SK-N-SH (cell line): ENCODE results near the gene SRR. TPM values are rescaled to one million over a fixed set of nuclear protein-coding genes. Genes with fewer than 3 reads are reported as not detected.

Experiments used
- CTCF ChIA-PET: fragments of 300-600, 350-600 bp; formaldehyde crosslinking; extraction: SDS; loops from one replicate; lab custom pipeline; 2021; lab: Yijun Ruan, JAX
- POLR2A ChIA-PET: fragments of 350-600 bp; sonication (Branson Sonifier 250); formaldehyde crosslinking; extraction: SDS; loops from one replicate; lab custom pipeline; 2020; ENCODE audit warnings: antibody characterized with exemption, inconsistent platforms; lab: Yijun Ruan, JAX
- DNase-seq: peaks from one replicate; pipeline ENCODE4 v3.0.0; 2012
- H2AFZ ChIP-seq: fragments of 200-600 bp; sonication (generic); 2 replicates; pipeline ENCODE4 v1.8.1; 2016; ENCODE audit warnings: antibody characterized with exemption, mild to moderate bottlenecking, low read depth
- H3F3A ChIP-seq: fragments of 200-600 bp; sonication (generic); replicated peaks from 2 replicates; pipeline ENCODE3; 2016; ENCODE audit warnings: antibody characterized with exemption, mild to moderate bottlenecking; ENCODE audit not compliant: insufficient read depth
- H3K27ac ChIP-seq, 2 experiments: fragments of 200-500 bp in 1 of 2; fragments of 200-600 bp in 1 of 2; sonication (Bioruptor generic) in 1 of 2; sonication (generic), shearing (Covaris generic) in 1 of 2; 2 replicates each; pipeline versions ENCODE4 v1.5.1 to v1.6.1; 2014 to 2016; ENCODE audit warnings: low read depth in 2 of 2, inconsistent platforms in 1 of 2, low read length in 1 of 2, mild to moderate bottlenecking in 1 of 2, mixed read lengths in 1 of 2
- H3K27me3 ChIP-seq: fragments of 200-600 bp; sonication (generic), shearing (Covaris generic); 2 replicates; pipeline ENCODE4 v1.6.1; 2016; ENCODE audit warnings: mixed run types; ENCODE audit not compliant: insufficient read depth
- H3K36me3 ChIP-seq, 2 experiments: fragments of 200-500 bp in 1 of 2; fragments of 200-600 bp in 1 of 2; sonication (Bioruptor generic) in 1 of 2; sonication (generic) in 1 of 2; replicated peaks in 1 of 2; 2 replicates each; pipeline versions ENCODE3 to v1.5.1; 2014 to 2016; ENCODE audit warnings: low read length in 1 of 2, mild to moderate bottlenecking in 1 of 2; ENCODE audit not compliant: insufficient read depth in 2 of 2, control insufficient read depth in 1 of 2
- H3K4me1 ChIP-seq, 2 experiments: fragments of 200-500 bp in 1 of 2; fragments of 200-600 bp in 1 of 2; sonication (Bioruptor generic) in 1 of 2; sonication (generic), shearing (Covaris generic) in 1 of 2; 2 replicates each; pipeline versions ENCODE4 v1.5.1 to v1.6.1; 2014 to 2016; ENCODE audit warnings: low read depth in 1 of 2, low read length in 1 of 2, mixed run types in 1 of 2; ENCODE audit not compliant: insufficient read depth in 2 of 2, control insufficient read depth in 1 of 2
- H3K4me2 ChIP-seq: fragments of 200-600 bp; sonication (generic), shearing (Covaris generic); 2 replicates; pipeline ENCODE4 v1.6.1; 2017; ENCODE audit warnings: mixed run types
- H3K4me3 ChIP-seq, 2 experiments: fragments of 200-500 bp in 1 of 2; fragments of 200-600 bp in 1 of 2; sonication (Bioruptor generic) in 1 of 2; sonication (generic), shearing (Covaris generic) in 1 of 2; 2 replicates each; pipeline versions ENCODE4 v1.5.1 to v1.8.1; 2014 to 2016; ENCODE audit warnings: low read depth in 2 of 2, inconsistent platforms in 1 of 2, low read length in 1 of 2, mild to moderate bottlenecking in 1 of 2, mixed read lengths in 1 of 2, moderate library complexity in 1 of 2
- H3K79me2 ChIP-seq: fragments of 200-600 bp; sonication (generic); 2 replicates; pipeline ENCODE4 v1.8.1; 2017; ENCODE audit warnings: mild to moderate bottlenecking; ENCODE audit not compliant: insufficient read depth
- H3K9ac ChIP-seq: fragments of 200-600 bp; sonication (generic); 2 replicates; pipeline ENCODE4 v1.6.1; 2017; ENCODE audit warnings: mixed run types
- H3K9me2 ChIP-seq: fragments of 200-600 bp; sonication (generic); 2 replicates; pipeline ENCODE4 v1.6.1; 2017; ENCODE audit warnings: mixed run types
- H3K9me3 ChIP-seq: fragments of 200-600 bp; sonication (generic); 2 replicates; pipeline ENCODE4 v1.6.1; 2017; ENCODE audit warnings: mixed run types, mild to moderate bottlenecking, moderate library complexity
- H4K20me1 ChIP-seq: fragments of 200-600 bp; sonication (generic); 2 replicates; pipeline ENCODE4 v1.6.1; 2017; ENCODE audit warnings: mild to moderate bottlenecking, mixed run types; ENCODE audit not compliant: insufficient read depth
- CHD2 ChIP-seq: fragments of 150-350 bp; IDR thresholded peaks from 2 replicates; pipeline ENCODE4 v1.6.1; 2018; ENCODE audit warnings: low read length; ENCODE audit not compliant: partially characterized antibody
- ELF1 ChIP-seq: IDR thresholded peaks from 2 replicates; pipeline ENCODE4 v1.4.0; 2012
- EP300 ChIP-seq, 2 experiments: IDR thresholded peaks; 2 replicates each; pipeline versions ENCODE4 v1.4.0 to v1.6.1; 2012; ENCODE audit warnings: borderline replicate concordance in 1 of 2, low read depth in 1 of 2, low read length in 1 of 2
- EZH2phosphoT487 ChIP-seq: fragments of 200-600 bp; sonication (generic); IDR thresholded peaks from 2 replicates; pipeline ENCODE4 v1.6.1; 2017; ENCODE audit warnings: low read depth, mixed run types, mild to moderate bottlenecking, antibody characterized with exemption, moderate library complexity, borderline replicate concordance
- FOSL2 ChIP-seq: IDR thresholded peaks from 2 replicates; pipeline ENCODE4 v1.4.0; 2012; ENCODE audit warnings: low read depth, mild to moderate bottlenecking, moderate library complexity, borderline replicate concordance
- FOXJ3 ChIP-seq: sonication (generic); formaldehyde crosslinking; IDR thresholded peaks from 2 replicates; pipeline ENCODE4 v1.5.1; 2020; ENCODE audit warnings: mild to moderate bottlenecking, missing genetic modification reagents
- FOXM1 ChIP-seq: IDR thresholded peaks from 2 replicates; pipeline ENCODE4 v1.4.0; 2012; ENCODE audit warnings: low read depth, mild to moderate bottlenecking
- GABPA ChIP-seq: IDR thresholded peaks from 2 replicates; pipeline ENCODE4 v1.4.0; 2012; ENCODE audit warnings: low read depth, mild to moderate bottlenecking
- JUND ChIP-seq: IDR thresholded peaks from 2 replicates; pipeline ENCODE4 v1.4.0; 2012
- MEF2A ChIP-seq: IDR thresholded peaks from 2 replicates; pipeline ENCODE4 v1.4.0; 2012; ENCODE audit warnings: low read depth, borderline replicate concordance
- MXI1 ChIP-seq: IDR thresholded peaks from 2 replicates; pipeline ENCODE4 v1.6.1; 2012; ENCODE audit warnings: mild to moderate bottlenecking, low read depth, low read length, improper control_type of control experiment
- RFX5 ChIP-seq: IDR thresholded peaks from 2 replicates; pipeline ENCODE4 v1.6.1; 2012; ENCODE audit warnings: mild to moderate bottlenecking, improper control_type of control experiment, low read length
- SIN3A ChIP-seq: IDR thresholded peaks from 2 replicates; pipeline ENCODE4 v1.6.1; 2012; ENCODE audit warnings: low read depth, mild to moderate bottlenecking, low read length, moderate library complexity, borderline replicate concordance
- TAF1 ChIP-seq: IDR thresholded peaks from 2 replicates; pipeline ENCODE4 v1.6.1; 2012; ENCODE audit warnings: low read depth, mild to moderate bottlenecking, low read length, moderate library complexity, borderline replicate concordance
- TEAD4 ChIP-seq: IDR thresholded peaks from 2 replicates; pipeline ENCODE4 v1.4.0; 2012; ENCODE audit warnings: mild to moderate bottlenecking, borderline replicate concordance; ENCODE audit not compliant: insufficient read depth
- YY1 ChIP-seq: IDR thresholded peaks from 2 replicates; pipeline ENCODE4 v1.4.0; 2012; ENCODE audit warnings: low read depth, mild to moderate bottlenecking
- WGBS: methylation state at CpG from one replicate; pipeline ENCODE4 v1.1.6; 2017; ENCODE audit warnings: low lambda C conversion rate; 5-methylcytosine and 5-hydroxymethylcytosine counted together
- polyA plus RNA-seq, 3 experiments: library from polyadenylated mRNA; depleted of rRNA; stranded (reverse); fragments of >200 nt; gene quantifications; 2 replicates each; pipeline ENCODE4 v1.2.3, GENCODE V29; 2012
- TF ChIP-seq, protein P1 (sequence below): fragments of 200-600 bp; sonication (generic); IDR thresholded peaks from 2 replicates; pipeline ENCODE4 v1.6.1; 2017; ENCODE audit warnings: antibody characterized with exemption, mild to moderate bottlenecking, moderate library complexity
- TF ChIP-seq, protein P2 (sequence below): IDR thresholded peaks from 2 replicates; pipeline ENCODE4 v1.4.0; 2012; ENCODE audit warnings: low read depth, borderline replicate concordance
- TF ChIP-seq, protein P3 (sequence below): IDR thresholded peaks from 2 replicates; pipeline ENCODE4 v1.6.1; 2012; ENCODE audit warnings: mild to moderate bottlenecking, low read depth, low read length, moderate library complexity
- TF ChIP-seq, protein P4 (sequence below): IDR thresholded peaks from 2 replicates; pipeline ENCODE4; 2012
- TF ChIP-seq, protein P5 (sequence below): IDR thresholded peaks from 2 replicates; pipeline ENCODE4 v1.4.0; 2012; ENCODE audit warnings: low read depth, borderline replicate concordance
- TF ChIP-seq, protein P6 (sequence below): fragments of 150-350 bp; IDR thresholded peaks from 2 replicates; pipeline ENCODE4 v1.6.1; 2016; ENCODE audit warnings: mild to moderate bottlenecking, low read depth, low read length

SRR gene
- polyA plus RNA-seq, 1 of the 3 experiments (the other 2 are of a cell fraction), result 18.5 TPM

DNA sequence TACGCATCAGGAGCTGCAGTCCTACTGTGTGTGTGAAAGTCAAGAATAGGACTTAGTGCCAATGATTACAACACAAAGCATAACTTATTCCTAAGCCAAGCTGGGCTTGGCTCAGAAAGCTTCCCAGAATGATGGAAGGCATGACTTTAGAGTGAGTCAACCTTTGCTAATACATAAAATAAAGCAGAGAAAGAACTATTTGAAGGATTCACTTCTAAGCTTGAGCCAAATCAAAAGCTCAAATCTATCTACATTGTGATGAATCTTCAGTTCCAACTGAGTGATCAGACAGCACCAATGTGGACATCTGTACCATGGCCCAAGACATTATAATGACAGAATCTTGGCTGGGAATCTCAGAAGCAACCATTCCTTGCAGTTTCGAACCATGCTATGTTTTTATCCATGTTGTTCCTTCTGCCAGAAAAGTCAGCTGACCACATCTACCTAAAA lies 41.6 kb upstream of the SRR start:
- WGBS, result 46% methylated on average over 2 of the region's 2 CpGs
- no peak for TF ChIP-seq RFX5
- TF ChIP-seq MEF2A, result no peak
- 0 out of 2 replicates have a peak, but pooled peaks have one; percentile 41 for TF ChIP-seq YY1
- TF ChIP-seq, protein P1, sequence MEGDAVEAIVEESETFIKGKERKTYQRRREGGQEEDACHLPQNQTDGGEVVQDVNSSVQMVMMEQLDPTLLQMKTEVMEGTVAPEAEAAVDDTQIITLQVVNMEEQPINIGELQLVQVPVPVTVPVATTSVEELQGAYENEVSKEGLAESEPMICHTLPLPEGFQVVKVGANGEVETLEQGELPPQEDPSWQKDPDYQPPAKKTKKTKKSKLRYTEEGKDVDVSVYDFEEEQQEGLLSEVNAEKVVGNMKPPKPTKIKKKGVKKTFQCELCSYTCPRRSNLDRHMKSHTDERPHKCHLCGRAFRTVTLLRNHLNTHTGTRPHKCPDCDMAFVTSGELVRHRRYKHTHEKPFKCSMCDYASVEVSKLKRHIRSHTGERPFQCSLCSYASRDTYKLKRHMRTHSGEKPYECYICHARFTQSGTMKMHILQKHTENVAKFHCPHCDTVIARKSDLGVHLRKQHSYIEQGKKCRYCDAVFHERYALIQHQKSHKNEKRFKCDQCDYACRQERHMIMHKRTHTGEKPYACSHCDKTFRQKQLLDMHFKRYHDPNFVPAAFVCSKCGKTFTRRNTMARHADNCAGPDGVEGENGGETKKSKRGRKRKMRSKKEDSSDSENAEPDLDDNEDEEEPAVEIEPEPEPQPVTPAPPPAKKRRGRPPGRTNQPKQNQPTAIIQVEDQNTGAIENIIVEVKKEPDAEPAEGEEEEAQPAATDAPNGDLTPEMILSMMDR, result no peak
- TF ChIP-seq, protein P2, sequence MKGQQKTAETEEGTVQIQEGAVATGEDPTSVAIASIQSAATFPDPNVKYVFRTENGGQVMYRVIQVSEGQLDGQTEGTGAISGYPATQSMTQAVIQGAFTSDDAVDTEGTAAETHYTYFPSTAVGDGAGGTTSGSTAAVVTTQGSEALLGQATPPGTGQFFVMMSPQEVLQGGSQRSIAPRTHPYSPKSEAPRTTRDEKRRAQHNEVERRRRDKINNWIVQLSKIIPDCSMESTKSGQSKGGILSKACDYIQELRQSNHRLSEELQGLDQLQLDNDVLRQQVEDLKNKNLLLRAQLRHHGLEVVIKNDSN, result peak; percentile 51; the same call in 1 of the 2 replicates
- no peak for TF ChIP-seq SIN3A
- no peak for TF ChIP-seq CHD2
- TF ChIP-seq TAF1, result no peak
- no peak for TF ChIP-seq GABPA
- no peak for TF ChIP-seq ELF1
- TF ChIP-seq MXI1, result no peak
- TF ChIP-seq, protein P3, sequence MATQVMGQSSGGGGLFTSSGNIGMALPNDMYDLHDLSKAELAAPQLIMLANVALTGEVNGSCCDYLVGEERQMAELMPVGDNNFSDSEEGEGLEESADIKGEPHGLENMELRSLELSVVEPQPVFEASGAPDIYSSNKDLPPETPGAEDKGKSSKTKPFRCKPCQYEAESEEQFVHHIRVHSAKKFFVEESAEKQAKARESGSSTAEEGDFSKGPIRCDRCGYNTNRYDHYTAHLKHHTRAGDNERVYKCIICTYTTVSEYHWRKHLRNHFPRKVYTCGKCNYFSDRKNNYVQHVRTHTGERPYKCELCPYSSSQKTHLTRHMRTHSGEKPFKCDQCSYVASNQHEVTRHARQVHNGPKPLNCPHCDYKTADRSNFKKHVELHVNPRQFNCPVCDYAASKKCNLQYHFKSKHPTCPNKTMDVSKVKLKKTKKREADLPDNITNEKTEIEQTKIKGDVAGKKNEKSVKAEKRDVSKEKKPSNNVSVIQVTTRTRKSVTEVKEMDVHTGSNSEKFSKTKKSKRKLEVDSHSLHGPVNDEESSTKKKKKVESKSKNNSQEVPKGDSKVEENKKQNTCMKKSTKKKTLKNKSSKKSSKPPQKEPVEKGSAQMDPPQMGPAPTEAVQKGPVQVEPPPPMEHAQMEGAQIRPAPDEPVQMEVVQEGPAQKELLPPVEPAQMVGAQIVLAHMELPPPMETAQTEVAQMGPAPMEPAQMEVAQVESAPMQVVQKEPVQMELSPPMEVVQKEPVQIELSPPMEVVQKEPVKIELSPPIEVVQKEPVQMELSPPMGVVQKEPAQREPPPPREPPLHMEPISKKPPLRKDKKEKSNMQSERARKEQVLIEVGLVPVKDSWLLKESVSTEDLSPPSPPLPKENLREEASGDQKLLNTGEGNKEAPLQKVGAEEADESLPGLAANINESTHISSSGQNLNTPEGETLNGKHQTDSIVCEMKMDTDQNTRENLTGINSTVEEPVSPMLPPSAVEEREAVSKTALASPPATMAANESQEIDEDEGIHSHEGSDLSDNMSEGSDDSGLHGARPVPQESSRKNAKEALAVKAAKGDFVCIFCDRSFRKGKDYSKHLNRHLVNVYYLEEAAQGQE, result no peak
- peak; percentile 79 for TF ChIP-seq JUND
- no peak for TF ChIP-seq FOXJ3
- TF ChIP-seq, protein P4, sequence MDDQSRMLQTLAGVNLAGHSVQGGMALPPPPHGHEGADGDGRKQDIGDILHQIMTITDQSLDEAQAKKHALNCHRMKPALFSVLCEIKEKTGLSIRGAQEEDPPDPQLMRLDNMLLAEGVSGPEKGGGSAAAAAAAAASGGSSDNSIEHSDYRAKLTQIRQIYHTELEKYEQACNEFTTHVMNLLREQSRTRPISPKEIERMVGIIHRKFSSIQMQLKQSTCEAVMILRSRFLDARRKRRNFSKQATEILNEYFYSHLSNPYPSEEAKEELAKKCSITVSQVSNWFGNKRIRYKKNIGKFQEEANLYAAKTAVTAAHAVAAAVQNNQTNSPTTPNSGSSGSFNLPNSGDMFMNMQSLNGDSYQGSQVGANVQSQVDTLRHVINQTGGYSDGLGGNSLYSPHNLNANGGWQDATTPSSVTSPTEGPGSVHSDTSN, result peak; percentile 93
- no peak for TF ChIP-seq FOXM1
- TF ChIP-seq, protein P5, sequence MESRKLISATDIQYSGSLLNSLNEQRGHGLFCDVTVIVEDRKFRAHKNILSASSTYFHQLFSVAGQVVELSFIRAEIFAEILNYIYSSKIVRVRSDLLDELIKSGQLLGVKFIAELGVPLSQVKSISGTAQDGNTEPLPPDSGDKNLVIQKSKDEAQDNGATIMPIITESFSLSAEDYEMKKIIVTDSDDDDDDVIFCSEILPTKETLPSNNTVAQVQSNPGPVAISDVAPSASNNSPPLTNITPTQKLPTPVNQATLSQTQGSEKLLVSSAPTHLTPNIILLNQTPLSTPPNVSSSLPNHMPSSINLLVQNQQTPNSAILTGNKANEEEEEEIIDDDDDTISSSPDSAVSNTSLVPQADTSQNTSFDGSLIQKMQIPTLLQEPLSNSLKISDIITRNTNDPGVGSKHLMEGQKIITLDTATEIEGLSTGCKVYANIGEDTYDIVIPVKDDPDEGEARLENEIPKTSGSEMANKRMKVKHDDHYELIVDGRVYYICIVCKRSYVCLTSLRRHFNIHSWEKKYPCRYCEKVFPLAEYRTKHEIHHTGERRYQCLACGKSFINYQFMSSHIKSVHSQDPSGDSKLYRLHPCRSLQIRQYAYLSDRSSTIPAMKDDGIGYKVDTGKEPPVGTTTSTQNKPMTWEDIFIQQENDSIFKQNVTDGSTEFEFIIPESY, result no peak
- TF ChIP-seq EP300 (IDR thresholded peaks at IDR 0.05; ENCODE audit: borderline replicate concordance in 1 of 2, low read depth in 1 of 2, low read length in 1 of 2), result peak in 1 of 2 experiments; percentile 35; a peak in 1 of 4 replicates
- 0 out of 2 replicates have a peak, but pooled peaks have one; percentile 33 for TF ChIP-seq TEAD4
- peak; percentile 82 for TF ChIP-seq FOSL2
- TF ChIP-seq EZH2phosphoT487, result no peak
- TF ChIP-seq, protein P6, sequence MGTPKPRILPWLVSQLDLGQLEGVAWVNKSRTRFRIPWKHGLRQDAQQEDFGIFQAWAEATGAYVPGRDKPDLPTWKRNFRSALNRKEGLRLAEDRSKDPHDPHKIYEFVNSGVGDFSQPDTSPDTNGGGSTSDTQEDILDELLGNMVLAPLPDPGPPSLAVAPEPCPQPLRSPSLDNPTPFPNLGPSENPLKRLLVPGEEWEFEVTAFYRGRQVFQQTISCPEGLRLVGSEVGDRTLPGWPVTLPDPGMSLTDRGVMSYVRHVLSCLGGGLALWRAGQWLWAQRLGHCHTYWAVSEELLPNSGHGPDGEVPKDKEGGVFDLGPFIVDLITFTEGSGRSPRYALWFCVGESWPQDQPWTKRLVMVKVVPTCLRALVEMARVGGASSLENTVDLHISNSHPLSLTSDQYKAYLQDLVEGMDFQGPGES, result no peak

More for the DNA sequence above, 41.6 kb upstream of the SRR start:
- no peak for DNase-seq
- peaks cover 28% of the 10 kb centered on the region for H3F3A ChIP-seq
- H3K4me3 ChIP-seq, result no peak overlapping the region
- H3K27ac ChIP-seq, result peak overlapping the region; percentile 17 to 82; a peak in 3 of 4 replicates
- peaks cover 60% of the 10 kb centered on the region for H3K79me2 ChIP-seq
- no peaks in the 10 kb centered on the region for H3K27me3 ChIP-seq
- ChIA-PET POLR2A (no interaction called here), CTCF (interaction anchor here (0.9 to 3.3 kb wide), 4 partner anchors 10 to 353 kb away, joined by 3 to 15 read pairs (median 4); partner anchors contain the start of gene HIC1)
- no peak overlapping the region for H2AFZ ChIP-seq
- peaks cover 2 to 23% of the 10 kb centered on the region in 2 experiments; a peak in 3 of 4 replicates for H3K4me1 ChIP-seq
- H3K9ac ChIP-seq, result no peak overlapping the region
- peaks cover 3% of the 10 kb centered on the region; the same call in 1 of the 2 replicates for H4K20me1 ChIP-seq
- H3K9me3 ChIP-seq, result no peaks in the 10 kb centered on the region
- H3K36me3 ChIP-seq, result peaks cover 5 to 12% of the 10 kb centered on the region in 2 experiments
- H3K9me2 ChIP-seq, result no peaks in the 10 kb centered on the region
- peak overlapping the region; percentile 54; the same call in 1 of the 2 replicates for H3K4me2 ChIP-seq
